AG04450 (cell line): ENCODE measurements around the gene LENG1. TPM values are rescaled to one million over a fixed set of nuclear protein-coding genes. Genes with fewer than 3 reads are reported as not detected.

Experiments
- CTCF ChIA-PET: fragments of 300-600, 350-600 bp; formaldehyde crosslinking; extraction: SDS; loops from one replicate; lab custom pipeline; 2022; ENCODE audit warnings: antibody characterized with exemption, inconsistent platforms; lab: Charles Lee
- POLR2A ChIA-PET: fragments of 350-600 bp; formaldehyde crosslinking; extraction: SDS; loops from one replicate; lab custom pipeline; 2021; ENCODE audit warnings: antibody characterized with exemption, inconsistent platforms; lab: Yijun Ruan, JAX
- DNase-seq: peaks from one replicate; pipeline ENCODE4 v3.0.0-alpha.2; 2011; ENCODE audit warnings: low read depth, low spot score
- H3K27ac ChIP-seq: one replicate; pipeline ENCODE4 v1.5.1; 2012; ENCODE audit warnings: low read depth, low read length, control low read depth
- H3K27me3 ChIP-seq: one replicate; pipeline ENCODE4 v1.6.0; 2012; ENCODE audit warnings: low read length; ENCODE audit not compliant: control insufficient read depth, insufficient read depth
- H3K4me3 ChIP-seq: 2 replicates; pipeline ENCODE4 v1.5.1; 2011; ENCODE audit warnings: mild to moderate bottlenecking, low read depth, low read length, control low read depth
- H3K9me3 ChIP-seq: 2 replicates; pipeline ENCODE4 v1.5.1; 2012; ENCODE audit warnings: low read length; ENCODE audit not compliant: control insufficient read depth, insufficient read depth
- polyA plus RNA-seq: library from polyadenylated mRNA; depleted of rRNA; stranded (reverse); fragments of >200 nt; gene quantifications from 2 replicates; pipeline ENCODE4 v1.2.3, GENCODE V29; 2011
- TF ChIP-seq, protein P1 (sequence below): IDR thresholded peaks from 2 replicates; pipeline ENCODE4 v1.5.1; 2011; ENCODE audit warnings: low read depth, low read length, control low read depth, inconsistent platforms

LENG1 gene
- polyA plus RNA-seq, 1 experiment: 3.3 TPM

DNA sequence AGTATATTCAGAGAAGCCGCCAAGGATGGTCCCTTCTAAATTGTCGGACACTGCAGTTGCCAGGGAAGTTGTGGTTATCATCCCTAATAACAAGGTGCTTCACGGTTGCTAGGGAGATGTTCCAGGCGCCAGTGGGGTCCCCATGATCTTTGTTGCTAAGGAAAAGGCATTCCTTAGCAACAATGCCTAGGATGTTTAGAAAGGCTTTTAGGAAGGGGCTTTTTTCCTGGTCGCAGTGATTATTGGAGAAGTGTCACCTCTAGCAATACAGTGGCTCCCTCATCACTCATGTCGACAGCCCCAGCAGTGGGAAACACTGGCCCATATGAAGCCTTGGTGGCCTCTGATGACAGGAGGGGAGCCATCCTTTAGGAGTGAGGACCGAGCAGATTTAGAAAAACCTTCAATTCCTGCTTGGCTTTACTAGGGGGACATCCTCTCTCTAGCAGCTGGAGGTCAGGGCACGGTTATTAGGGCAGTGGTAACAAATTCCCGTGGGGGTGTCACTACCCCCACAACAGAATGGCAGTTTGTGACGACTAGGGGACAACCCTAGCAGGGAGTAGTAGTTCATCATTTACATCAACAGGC is 19.8 kb upstream of the LENG1 start:
- no peak overlapping the region for H3K27ac ChIP-seq
- no peak for DNase-seq
- H3K4me3 ChIP-seq: no peak overlapping the region
- no peaks in the 10 kb centered on the region for H3K9me3 ChIP-seq
- POLR2A ChIA-PET: interaction anchor here (0.8 to 0.9 kb wide), 2 partner anchors 12 to 22 kb away, joined by 3 to 4 read pairs; no protein-coding TSS in a partner anchor
- CTCF ChIA-PET: interaction anchor here (0.6 to 1.3 kb wide), 3 partner anchors 9 to 48 kb away, joined by 3 to 4 read pairs (median 4); partner anchors contain the start of gene MBOAT7
- TF ChIP-seq, protein P1, sequence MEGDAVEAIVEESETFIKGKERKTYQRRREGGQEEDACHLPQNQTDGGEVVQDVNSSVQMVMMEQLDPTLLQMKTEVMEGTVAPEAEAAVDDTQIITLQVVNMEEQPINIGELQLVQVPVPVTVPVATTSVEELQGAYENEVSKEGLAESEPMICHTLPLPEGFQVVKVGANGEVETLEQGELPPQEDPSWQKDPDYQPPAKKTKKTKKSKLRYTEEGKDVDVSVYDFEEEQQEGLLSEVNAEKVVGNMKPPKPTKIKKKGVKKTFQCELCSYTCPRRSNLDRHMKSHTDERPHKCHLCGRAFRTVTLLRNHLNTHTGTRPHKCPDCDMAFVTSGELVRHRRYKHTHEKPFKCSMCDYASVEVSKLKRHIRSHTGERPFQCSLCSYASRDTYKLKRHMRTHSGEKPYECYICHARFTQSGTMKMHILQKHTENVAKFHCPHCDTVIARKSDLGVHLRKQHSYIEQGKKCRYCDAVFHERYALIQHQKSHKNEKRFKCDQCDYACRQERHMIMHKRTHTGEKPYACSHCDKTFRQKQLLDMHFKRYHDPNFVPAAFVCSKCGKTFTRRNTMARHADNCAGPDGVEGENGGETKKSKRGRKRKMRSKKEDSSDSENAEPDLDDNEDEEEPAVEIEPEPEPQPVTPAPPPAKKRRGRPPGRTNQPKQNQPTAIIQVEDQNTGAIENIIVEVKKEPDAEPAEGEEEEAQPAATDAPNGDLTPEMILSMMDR: no peak
- no peaks in the 10 kb centered on the region for H3K27me3 ChIP-seq

- Histone ChIP-seq H3K27ac (no peak overlapping the region), H3K9me3 (no peaks in the 10 kb centered on the region), H3K4me3 (no peak overlapping the region), H3K27me3 (no peaks in the 10 kb centered on the region)
- ChIA-PET CTCF (interaction anchor here (1.3 kb wide), 1 partner anchor 11 kb away, joined by 4 read pairs; the partner anchor contains the start of gene MBOAT7), POLR2A (no interaction called here)
- DNase-seq: no peak
- TF ChIP-seq, protein P1: no peak
Measured at GRCh38 chr19:54178581-54179261, 19.2 kb upstream of the LENG1 start.

GRCh38 chr19:54173951-54174834 is 14.7 kb upstream of the LENG1 start:
- CTCF ChIA-PET: interaction anchor here (1.5 kb wide), 1 partner anchor 15 kb away, joined by 4 read pairs; the partner anchor contains the start of gene LENG1
- H3K4me3 ChIP-seq: no peak overlapping the region
- H3K27ac ChIP-seq: no peak overlapping the region
- DNase-seq: no peak
- H3K27me3 ChIP-seq: no peaks in the 10 kb centered on the region
- H3K9me3 ChIP-seq: no peaks in the 10 kb centered on the region
- TF ChIP-seq, protein P1: no peak
- POLR2A ChIA-PET: interaction anchor here (0.6 to 1.0 kb wide), 2 partner anchors 15 to 27 kb away, joined by 3 to 5 read pairs; partner anchors contain the start of gene MBOAT7

- TF ChIP-seq, protein P1: no peak
- no peaks in the 10 kb centered on the region for H3K9me3 ChIP-seq
- DNase-seq: no peak
- ChIA-PET POLR2A (interaction anchor here (0.5 to 1.0 kb wide), 3 partner anchors 16 to 56 kb away, joined by 3 to 4 read pairs (median 4); partner anchors contain the start of gene MBOAT7), CTCF (interaction anchor here (0.6 to 1.5 kb wide), 2 partner anchors 14 to 143 kb away, joined by 4 read pairs; partner anchors contain the start of gene LENG1)
- no peak overlapping the region for H3K4me3 ChIP-seq
- H3K27ac ChIP-seq: no peak overlapping the region
- H3K27me3 ChIP-seq: no peaks in the 10 kb centered on the region
Measured at GRCh38 chr19:54173359-54173699, 13.8 kb upstream of the LENG1 start.
